Measurements from ENCODE around the gene C1QL1. TPM values are rescaled to one million over a fixed set of nuclear protein-coding genes. Genes with fewer than 3 reads are reported as not detected.

C1QL1 gene
- total and polyA plus RNA-seq, 9 of the 15 experiments (the other 6 are each of a cell fraction or from before 2014, with no cell fraction given), result 0.07 to 0.12 (median 0.09) TPM; not detected in 6

GRCh38 chr17:44930667-44931066 lies 37.4 kb downstream of the C1QL1 start:
- CTCF ChIA-PET (ENCODE audit: low intra/inter-chr PET ratio), result no interaction called here
- 41% methylated on average over 6 of the region's 6 CpGs for WGBS (ENCODE audit: insufficient coverage, low coverage, missing lambda C conversion rate)
- peaks cover 0 to 11% of the 10 kb centered on the region in 2 experiments; a peak in 1 of 5 replicates for H3K4me1 ChIP-seq (replicated peaks in 1 of 2; ENCODE audit: control insufficient read depth in 2 of 2, insufficient read depth in 2 of 2, low read length in 2 of 2)

GRCh38 chr17:44928950-44929720 lies 39.0 kb downstream of the C1QL1 start:
- H3K9ac ChIP-seq (ENCODE audit: insufficient read depth in 1 of 2, low read depth in 2 of 2, low read length in 2 of 2), result peak overlapping the region in 1 of 2 experiments; percentile 55; a peak in 1 of 4 replicates
- no peak overlapping the region for H3K27ac ChIP-seq (ENCODE audit: extremely low read depth, low read depth, low read length)
- peak; percentile 37 for FAIRE-seq
- no peak overlapping the region for H3K4me2 ChIP-seq (ENCODE audit: insufficient read depth, low read length)
- peaks cover 0 to 8% of the 10 kb centered on the region in 2 experiments; a peak in 1 of 5 replicates for H3K4me1 ChIP-seq (replicated peaks in 1 of 2; ENCODE audit: control insufficient read depth in 2 of 2, insufficient read depth in 2 of 2, low read length in 2 of 2)
- POLR2A ChIA-PET, result interaction anchor here (0.6 kb wide), 1 partner anchor 90 kb away, joined by 3 read pairs; no protein-coding TSS in a partner anchor
- no peak overlapping the region for H3K4me3 ChIP-seq
- in situ Hi-C loops (cut with MboI) (no loop called here), intact Hi-C loops (cut with micrococcal nuclease) (no loop called here)
- 79% methylated on average over 4 of the region's 7 CpGs for WGBS (ENCODE audit: insufficient coverage, low coverage, missing lambda C conversion rate)
- no peaks in the 10 kb centered on the region for H3K27me3 ChIP-seq (ENCODE audit: control insufficient read depth in 2 of 2, insufficient read depth in 2 of 2, low read length in 2 of 2)
- no peak overlapping the region for H2AFZ ChIP-seq (ENCODE audit: low read depth, low read length)
- peaks cover 8% of the 10 kb centered on the region for H4K20me1 ChIP-seq (replicated peaks; ENCODE audit: control insufficient read depth, insufficient read depth, low read length)
- H3K9me3 ChIP-seq (replicated peaks; ENCODE audit: control insufficient read depth, insufficient read depth, low read depth, low read length), result no peaks in the 10 kb centered on the region
- H3K79me2 ChIP-seq (ENCODE audit: control insufficient read depth, insufficient read depth, low read length), result no peaks in the 10 kb centered on the region
- H3K9me1 ChIP-seq (ENCODE audit: control insufficient read depth, insufficient read depth, low read length), result no peaks in the 10 kb centered on the region
- no peak for ATAC-seq
- CTCF ChIA-PET (ENCODE audit: low intra/inter-chr PET ratio), result no interaction called here
- no peak for DNase-seq (ENCODE audit: extremely low read depth in 1 of 4, low spot score in 3 of 4)
- no TSS peak for BruUV-seq (replicated peaks)
- peaks cover 85% of the 10 kb centered on the region for H3K36me3 ChIP-seq (ENCODE audit: control insufficient read depth, insufficient read depth, low read length)

More at GRCh38 chr17:44930667-44931066, 37.4 kb downstream of the C1QL1 start:
- Histone ChIP-seq H3K9me3 (replicated peaks; ENCODE audit: control insufficient read depth, insufficient read depth, low read depth, low read length) (no peaks in the 10 kb centered on the region), H3K4me2 (ENCODE audit: insufficient read depth, low read length) (no peak overlapping the region), H3K27me3 (ENCODE audit: control insufficient read depth in 2 of 2, insufficient read depth in 2 of 2, low read length in 2 of 2) (no peaks in the 10 kb centered on the region), H3K9ac (ENCODE audit: insufficient read depth in 1 of 2, low read depth in 2 of 2, low read length in 2 of 2) (no peak overlapping the region), H3K27ac (ENCODE audit: extremely low read depth, low read depth, low read length) (no peak overlapping the region), H3K9me1 (ENCODE audit: control insufficient read depth, insufficient read depth, low read length) (no peaks in the 10 kb centered on the region), H4K20me1 (replicated peaks; ENCODE audit: control insufficient read depth, insufficient read depth, low read length) (peaks cover 5% of the 10 kb centered on the region), H2AFZ (ENCODE audit: low read depth, low read length) (no peak overlapping the region), H3K79me2 (ENCODE audit: control insufficient read depth, insufficient read depth, low read length) (no peaks in the 10 kb centered on the region), H3K4me3 (no peak overlapping the region), H3K36me3 (ENCODE audit: control insufficient read depth, insufficient read depth, low read length) (peaks cover 100% of the 10 kb centered on the region)
- in situ Hi-C loops (cut with MboI) (no loop called here), intact Hi-C loops (cut with micrococcal nuclease) (no loop called here)
- no TSS peak for BruUV-seq (replicated peaks)
- DNase-seq (ENCODE audit: extremely low read depth in 1 of 4, low spot score in 3 of 4) (no peak), ATAC-seq (no peak), FAIRE-seq (no peak)
- POLR2A ChIA-PET, result interaction anchor here (1.5 to 2.1 kb wide), 3 partner anchors 10 to 15 kb away, joined by 3 to 9 read pairs (median 7); partner anchors contain the start of gene GFAP
- peak; percentile 39 for TF ChIP-seq MAFG (tag; conservative IDR thresholded peaks at IDR 0.05)
- TF ChIP-seq MAFK (IDR thresholded peaks at IDR 0.05; ENCODE audit: low read length), result peak; percentile 46; the same call in 1 of the 2 replicates
- peak; percentile 72 for TF ChIP-seq C11orf30 (IDR thresholded peaks at IDR 0.05; ENCODE audit: low read depth)
- no peak for TF ChIP-seq ILK (tag; IDR thresholded peaks at IDR 0.05; ENCODE audit: borderline replicate concordance, low read depth)
- no peak for TF ChIP-seq NFYB (IDR thresholded peaks at IDR 0.05; ENCODE audit: extremely low read depth, insufficient read length)
- TF ChIP-seq ZNF316 (IDR thresholded peaks at IDR 0.05), result peak; percentile 70
- TF ChIP-seq MAFF (IDR thresholded peaks at IDR 0.05; ENCODE audit: low read length), result peak; percentile 60; the same call in 1 of the 2 replicates

Measured in K562 (cell line).